Esophagus muscularis mucosa (tissue), 4 donors: ENCODE data around the gene LEUTX.

ENCODE experiments used
- EP300 ChIP-seq: sonication (generic); formaldehyde crosslinking; IDR thresholded peaks from one replicate; pipeline ENCODE4 v1.6.1; 2017; ENCODE audit warnings: antibody characterized with exemption
- POLR2A ChIP-seq: fragments of 450-650 bp; IDR thresholded peaks from one replicate; pipeline ENCODE4 v1.6.1; 2017; ENCODE audit warnings: antibody characterized with exemption, moderate library complexity, mild to moderate bottlenecking, low read depth
- TF ChIP-seq, protein P1 (sequence below), 3 experiments: fragments of 200-600 bp in 2 of 3; fragments of 450-650 bp in 1 of 3; sonication (generic) in 2 of 3; IDR thresholded peaks; one replicate each; pipeline ENCODE4 v1.5.1; 2017 to 2019; ENCODE audit warnings: antibody characterized with exemption in 3 of 3, mild to moderate bottlenecking in 2 of 3, moderate library complexity in 1 of 3

DNA sequence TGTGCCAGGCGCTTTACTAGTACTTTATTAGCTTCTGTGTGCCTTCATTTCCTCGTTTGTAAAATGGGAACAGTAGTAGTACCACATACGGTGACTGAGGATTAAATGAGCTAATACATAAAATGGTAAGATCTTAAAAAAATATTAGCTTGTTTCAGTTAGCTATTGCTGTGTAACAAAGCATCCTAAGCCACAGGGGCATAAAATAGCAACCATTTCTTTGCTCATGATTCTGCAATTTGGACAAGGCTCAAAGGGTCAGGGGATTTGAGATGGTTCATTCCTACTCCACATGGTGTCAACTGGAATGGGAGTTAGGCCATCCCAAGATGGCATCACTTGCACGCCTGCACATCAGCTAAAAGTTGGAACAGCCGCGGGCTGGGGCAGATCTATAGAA lies 42.0 kb downstream of the LEUTX start:
- TF ChIP-seq POLR2A (no peak), EP300 (no peak)
- TF ChIP-seq, protein P1, sequence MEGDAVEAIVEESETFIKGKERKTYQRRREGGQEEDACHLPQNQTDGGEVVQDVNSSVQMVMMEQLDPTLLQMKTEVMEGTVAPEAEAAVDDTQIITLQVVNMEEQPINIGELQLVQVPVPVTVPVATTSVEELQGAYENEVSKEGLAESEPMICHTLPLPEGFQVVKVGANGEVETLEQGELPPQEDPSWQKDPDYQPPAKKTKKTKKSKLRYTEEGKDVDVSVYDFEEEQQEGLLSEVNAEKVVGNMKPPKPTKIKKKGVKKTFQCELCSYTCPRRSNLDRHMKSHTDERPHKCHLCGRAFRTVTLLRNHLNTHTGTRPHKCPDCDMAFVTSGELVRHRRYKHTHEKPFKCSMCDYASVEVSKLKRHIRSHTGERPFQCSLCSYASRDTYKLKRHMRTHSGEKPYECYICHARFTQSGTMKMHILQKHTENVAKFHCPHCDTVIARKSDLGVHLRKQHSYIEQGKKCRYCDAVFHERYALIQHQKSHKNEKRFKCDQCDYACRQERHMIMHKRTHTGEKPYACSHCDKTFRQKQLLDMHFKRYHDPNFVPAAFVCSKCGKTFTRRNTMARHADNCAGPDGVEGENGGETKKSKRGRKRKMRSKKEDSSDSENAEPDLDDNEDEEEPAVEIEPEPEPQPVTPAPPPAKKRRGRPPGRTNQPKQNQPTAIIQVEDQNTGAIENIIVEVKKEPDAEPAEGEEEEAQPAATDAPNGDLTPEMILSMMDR (IDR thresholded peaks at IDR 0.05), result no peak
